WTC11 (cell line): ENCODE results near the gene CCL16. TPM values are rescaled to one million over a fixed set of nuclear protein-coding genes. Genes with fewer than 3 reads are reported as not detected.

Experiments used
- ATAC-seq: fragments of 200-7000 bp; cut with Tn5 transposase; 2 replicates; pipeline ENCODE4 v1.10.0; 2021; ENCODE audit warnings: mild to moderate bottlenecking, moderate library complexity
- CTCF ChIA-PET: fragments of 300-600 bp; sonication (Branson Sonifier 250); formaldehyde crosslinking; loops from one replicate; lab custom pipeline; 2021; ENCODE audit warnings: antibody characterized with exemption; lab: Charles Lee
- POLR2A ChIA-PET: fragments of 350-600 bp; sonication (Branson Sonifier 250); formaldehyde crosslinking; loops from one replicate; lab custom pipeline; 2021; ENCODE audit warnings: antibody characterized with exemption; lab: Charles Lee
- DNase-seq: peaks from one replicate; pipeline ENCODE4 v3.0.0; 2021; ENCODE audit warnings: low spot score
- H3K27ac Mint-ChIP-seq: 2 replicates; pipeline ENCODE4 v1.8.0; 2021; ENCODE audit warnings: mixed read lengths
- H3K27me3 Mint-ChIP-seq: 2 replicates; pipeline ENCODE4 v1.8.0; 2021; ENCODE audit warnings: low read depth, mild to moderate bottlenecking, moderate library complexity, mixed read lengths
- H3K36me3 Mint-ChIP-seq: 2 replicates; pipeline ENCODE4 v1.8.0; 2021; ENCODE audit warnings: mixed read lengths
- H3K4me1 Mint-ChIP-seq: 2 replicates; pipeline ENCODE4 v1.8.0; 2022; ENCODE audit warnings: mixed read lengths
- H3K4me3 Mint-ChIP-seq: 2 replicates; pipeline ENCODE4 v1.8.0; 2021; ENCODE audit warnings: mild to moderate bottlenecking, moderate library complexity, mixed read lengths
- H3K9me3 Mint-ChIP-seq: 2 replicates; pipeline ENCODE4 v1.8.0; 2021; ENCODE audit warnings: mixed read lengths
- ATF6 ChIP-seq: sonication (generic); formaldehyde crosslinking; IDR thresholded peaks from 2 replicates; pipeline ENCODE4 v1.8.1; 2023; ENCODE audit warnings: mild to moderate bottlenecking, missing genetic modification reagents
- CTCF ChIP-seq: fragments of 200-600 bp; IDR thresholded peaks from 2 replicates; pipeline ENCODE4 v1.8.0; 2022; ENCODE audit warnings: antibody characterized with exemption
- FOXK1 ChIP-seq: sonication (generic); formaldehyde crosslinking; IDR thresholded peaks from 2 replicates; pipeline ENCODE4 v1.8.0; 2022; ENCODE audit warnings: mild to moderate bottlenecking, moderate library complexity, missing genetic modification reagents
- PRDM15 ChIP-seq: sonication (generic); formaldehyde crosslinking; IDR thresholded peaks from 2 replicates; pipeline ENCODE4 v1.8.0; 2022; ENCODE audit warnings: missing genetic modification reagents
- SMAD4 ChIP-seq: sonication (generic); formaldehyde crosslinking; IDR thresholded peaks from 2 replicates; pipeline ENCODE4 v1.8.0; 2022; ENCODE audit warnings: mild to moderate bottlenecking, missing genetic modification reagents
- SOX15 ChIP-seq: fragments of 250-450 bp; sonication (Bioruptor Pico); IDR thresholded peaks from 2 replicates; pipeline ENCODE4 v1.9.0; 2021; ENCODE audit warnings: mild to moderate bottlenecking
- ZBTB43 ChIP-seq: sonication (generic); formaldehyde crosslinking; IDR thresholded peaks from 2 replicates; pipeline ENCODE4 v1.8.1; 2023; ENCODE audit warnings: mild to moderate bottlenecking, missing genetic modification reagents
- ZNF121 ChIP-seq: sonication (generic); formaldehyde crosslinking; IDR thresholded peaks from 2 replicates; pipeline ENCODE4 v1.8.0; 2023; ENCODE audit warnings: missing genetic modification reagents
- total RNA-seq: library from RNA; stranded (reverse); gene quantifications from 3 replicates; pipeline ENCODE4 v1.2.3, GENCODE V29; 2021

The CCL16 gene
- total RNA-seq, 1 experiment from 2014 or later = not detected

- DNase-seq = peak; percentile 88
- POLR2A ChIA-PET = no interaction called here
Observed at GRCh38 chr17:35969558-35970380, 11.5 kb downstream of the CCL16 start.

More at GRCh38 chr17:35969558-35970380, 11.5 kb downstream of the CCL16 start:
- H3K4me3 Mint-ChIP-seq = no peak overlapping the region
- CTCF ChIA-PET = interaction anchor here (0.6 to 3.7 kb wide), 46 partner anchors 9 to 624 kb away, joined by 3 to 71 read pairs (median 4); partner anchors contain the start of genes CCL16, RDM1 and ZNHIT3
- H3K4me1 Mint-ChIP-seq = no peaks in the 10 kb centered on the region
- ATAC-seq = peak; percentile 92
- H3K27ac Mint-ChIP-seq = no peak overlapping the region
- no peaks in the 10 kb centered on the region for H3K36me3 Mint-ChIP-seq
- H3K27me3 Mint-ChIP-seq = peaks cover 3% of the 10 kb centered on the region; the same call in 1 of the 2 replicates
- TF ChIP-seq CTCF = peak; percentile 82
- TF ChIP-seq FOXK1 = no peak
- TF ChIP-seq SMAD4 (CRISPR knock-in tag) = no peak
- peak; percentile 71; the same call in 1 of the 2 replicates for TF ChIP-seq PRDM15 (CRISPR knock-in tag)
- TF ChIP-seq SOX15 (CRISPR knock-in tag) = no peak
- TF ChIP-seq ZNF121 (CRISPR knock-in tag) = no peak
- TF ChIP-seq ATF6 (CRISPR knock-in tag) = no peak
- TF ChIP-seq ZBTB43 = no peak
- H3K9me3 Mint-ChIP-seq = no peaks in the 10 kb centered on the region; the same call in 1 of the 2 replicates
